GM12878 (cell line): ENCODE measurements around the gene OR52N5. TPM values are rescaled to one million over a fixed set of nuclear protein-coding genes. Genes with fewer than 3 reads are reported as not detected.

Source experiments
- ATAC-seq: fragments of 200-7000 bp; cut with Tn5 transposase; 3 replicates; pipeline ENCODE4 v1.9.1; 2020; ENCODE audit warnings: mild to moderate bottlenecking, moderate library complexity
- BruUV-seq: library from RNA; stranded (reverse); fragments of 400-500 nt; replicated peaks from 2 replicates; lab custom pipeline; 2021; lab: Mats Ljungman, UMichigan
- CTCF ChIA-PET: fragments of 300-600 bp; sonication (Branson Sonifier 250); formaldehyde crosslinking; extraction: SDS; loops from one replicate; lab custom pipeline; 2021; ENCODE audit warnings: inconsistent platforms; lab: Yijun Ruan, JAX
- POLR2A ChIA-PET: fragments of 350-600 bp; formaldehyde crosslinking; extraction: SDS; loops from one replicate; lab custom pipeline; 2021; ENCODE audit warnings: inconsistent platforms; lab: Charles Lee
- RAD21 ChIA-PET: fragments of 300-600 bp; sonication (Branson Sonifier 250); formaldehyde crosslinking; loops from one replicate; lab custom pipeline; 2023; ENCODE audit warnings: antibody characterized with exemption; ENCODE audit not compliant: unreplicated experiment; lab: Charles Lee
- SMC1A ChIA-PET: fragments of 300-600 bp; sonication (Branson Sonifier 250); formaldehyde crosslinking; loops from one replicate; lab custom pipeline; 2023; ENCODE audit not compliant: unreplicated experiment, uncharacterized antibody; lab: Charles Lee
- DNase-seq: peaks from one replicate; pipeline ENCODE4 v3.0.0-alpha.2; 2011; ENCODE audit warnings: low read depth, low spot score
- FAIRE-seq: peaks from 3 replicates; lab custom pipeline; 2011; peaks lifted over from hg19 to GRCh38; lab: Jason Lieb, UNC
- H2AFZ ChIP-seq: 2 replicates; pipeline ENCODE4 v1.6.0; 2011; ENCODE audit warnings: low read depth, low read length, control low read depth; ENCODE audit not compliant: control insufficient read depth
- H3K27ac ChIP-seq: 2 replicates; pipeline ENCODE4 v1.5.1; 2011; ENCODE audit warnings: control low read depth; ENCODE audit not compliant: control insufficient read depth, insufficient read depth
- H3K27me3 ChIP-seq, 2 experiments: replicated peaks in 1 of 2; 2 replicates each; pipeline versions ENCODE4 v1.6.0 to v1.6.1; 2011; ENCODE audit warnings: low read length in 1 of 2; ENCODE audit not compliant: control insufficient read depth in 2 of 2, insufficient read depth in 2 of 2
- H3K36me3 ChIP-seq, 2 experiments: 2 replicates each; pipeline ENCODE4 v1.5.1; 2011; ENCODE audit warnings: low read length in 1 of 2; ENCODE audit not compliant: control insufficient read depth in 2 of 2, insufficient read depth in 2 of 2
- H3K4me1 ChIP-seq: 2 replicates; pipeline ENCODE4 v1.6.1; 2011; ENCODE audit warnings: mild to moderate bottlenecking, low read length, moderate library complexity, mixed read lengths; ENCODE audit not compliant: control insufficient read depth, insufficient read depth
- H3K4me2 ChIP-seq: 2 replicates; pipeline ENCODE4 v1.6.0; 2011; ENCODE audit warnings: control low read depth; ENCODE audit not compliant: control insufficient read depth, insufficient read depth
- H3K4me3 ChIP-seq: fragments of 200-600 bp; sonication (generic); 2 replicates; pipeline ENCODE4 v1.5.1; 2016
- H3K79me2 ChIP-seq: 2 replicates; pipeline ENCODE4 v1.6.0; 2011; ENCODE audit warnings: low read length; ENCODE audit not compliant: control insufficient read depth, insufficient read depth
- H3K9ac ChIP-seq: 2 replicates; pipeline ENCODE4 v1.8.0; 2011; ENCODE audit warnings: low read length, control low read depth, mixed read lengths; ENCODE audit not compliant: control insufficient read depth, insufficient read depth
- H3K9me3 ChIP-seq: replicated peaks from 3 replicates; pipeline ENCODE4 v1.5.1; 2011; ENCODE audit warnings: mild to moderate bottlenecking, low read length; ENCODE audit not compliant: control insufficient read depth, insufficient read depth
- H4K20me1 ChIP-seq: 2 replicates; pipeline ENCODE4 v1.6.0; 2011; ENCODE audit not compliant: control insufficient read depth, insufficient read depth
- ATF7 ChIP-seq: fragments of 450-650 bp; IDR thresholded peaks from 2 replicates; pipeline ENCODE4 v1.6.1; 2016; ENCODE audit warnings: low read depth, mild to moderate bottlenecking
- CBX5 ChIP-seq: sonication (generic); IDR thresholded peaks from 2 replicates; pipeline ENCODE4 v1.6.1; 2016; ENCODE audit warnings: low read depth, moderate library complexity, mild to moderate bottlenecking, inconsistent platforms
- CUX1 ChIP-seq: IDR thresholded peaks from 2 replicates; pipeline ENCODE4 v1.6.1; 2012; ENCODE audit warnings: improper control_type of control experiment, low read depth, low read length; ENCODE audit not compliant: insufficient replicate concordance
- HDAC6 ChIP-seq: fragments of 200-600 bp; sonication (generic); IDR thresholded peaks from one replicate; pipeline ENCODE4 v1.8.0; 2017; ENCODE audit warnings: antibody characterized with exemption; ENCODE audit not compliant: unreplicated experiment
- JUND ChIP-seq: IDR thresholded peaks from 2 replicates; pipeline ENCODE4 v1.6.1; 2012; ENCODE audit warnings: low read depth, mild to moderate bottlenecking, low read length, improper control_type of control experiment, moderate library complexity
- KAT2A ChIP-seq: conservative IDR thresholded peaks from 2 replicates; pipeline ENCODE4 v1.6.1; 2011; ENCODE audit warnings: low read depth, low read length; ENCODE audit not compliant: control insufficient read depth
- MEF2A ChIP-seq: IDR thresholded peaks from 2 replicates; pipeline ENCODE4 v1.6.1; 2011; ENCODE audit warnings: low read depth, mild to moderate bottlenecking, low read length, moderate library complexity; ENCODE audit not compliant: insufficient read depth
- NBN ChIP-seq: fragments of 450-650 bp; IDR thresholded peaks from 2 replicates; pipeline ENCODE4 v1.6.1; 2016
- SMC3 ChIP-seq: IDR thresholded peaks from 2 replicates; pipeline ENCODE4 v1.6.1; 2011; ENCODE audit warnings: low read length, improper control_type of control experiment, borderline replicate concordance
- SPI1 ChIP-seq: IDR thresholded peaks from 2 replicates; pipeline ENCODE4 v1.6.1; 2011; ENCODE audit warnings: low read depth, mild to moderate bottlenecking, low read length, moderate library complexity, borderline replicate concordance; ENCODE audit not compliant: insufficient read depth
- ZNF384 ChIP-seq: IDR thresholded peaks from 2 replicates; pipeline ENCODE4 v1.6.1; 2012; ENCODE audit warnings: low read depth, mild to moderate bottlenecking, low read length, improper control_type of control experiment, borderline replicate concordance
- ZNF622 ChIP-seq: fragments of 450-650 bp; IDR thresholded peaks from 2 replicates; pipeline ENCODE4 v1.6.1; 2017; ENCODE audit warnings: mild to moderate bottlenecking, inconsistent platforms
- WGBS: methylation state at CpG from one replicate; pipeline ENCODE4 v1.1.6; 2016; ENCODE audit warnings: low lambda C conversion rate; ENCODE audit not compliant: insufficient replicate concordance, insufficient coverage; ENCODE audit errors: missing lambda C conversion rate; 5-methylcytosine and 5-hydroxymethylcytosine counted together
- in situ Hi-C: fragments of 300-500 bp; cut with MboI; formaldehyde crosslinking; loops from 9 replicates; pipeline ENCODE4 v1.14.3; 2018; ENCODE audit warnings: mixed read lengths
- intact Hi-C: fragments of 100-400 bp; cut with micrococcal nuclease; formaldehyde crosslinking; loops from one replicate; pipeline ENCODE4 v1.14.2; 2022; ENCODE audit not compliant: unreplicated experiment
- polyA plus RNA-seq, 11 experiments: library from polyadenylated mRNA; depleted of rRNA in 4 of 11; unstranded in 6 of 11; stranded (reverse) in 5 of 11; fragments of >200 nt; fragmentation: Nextera tagmentation in 4 of 11; fragmentation: Illumina TruSeq in 1 of 11; extraction: Ambion mirVana in 4 of 11; extraction: Trizol in 1 of 11; gene quantifications; 1 replicate in 1 of 11; 2 replicates in 10 of 11; pipeline versions ENCODE4 v1.2.1 to v1.2.3, GENCODE V29; 2011 to 2016; ENCODE audit warnings: inconsistent platforms in 2 of 11, missing spikeins in 2 of 11, low read depth in 1 of 11
- total RNA-seq, 4 experiments: library from RNA; depleted of rRNA in 3 of 4; stranded (reverse); fragments of >200 nt in 3 of 4; fragmentation: Illumina TruSeq in 1 of 4; extraction: Trizol in 1 of 4; gene quantifications; 2 replicates each; pipeline versions ENCODE4 v1.2.1 to v1.2.3, GENCODE V29; 2013 to 2021
- TF ChIP-seq, protein P1 (sequence below): fragments of 450-650 bp; IDR thresholded peaks from 2 replicates; pipeline ENCODE4 v1.6.1; 2016; ENCODE audit warnings: mild to moderate bottlenecking

OR52N5 gene
- total and polyA plus RNA-seq, 10 of the 15 experiments (the other 5 are each of a cell fraction or from before 2014, with no cell fraction given): not detected

GRCh38 chr11:5749836-5750235 lies 33.3 kb downstream of the OR52N5 start (continued):
- TF ChIP-seq CUX1: no peak
- TF ChIP-seq SPI1: no peak

GRCh38 chr11:5746614-5747013 lies 36.5 kb downstream of the OR52N5 start:
- 84% methylated on average over 2 of the region's 3 CpGs for WGBS
- ATAC-seq (no peak), FAIRE-seq (no peak), DNase-seq (no peak)
- CTCF ChIA-PET: no interaction called here
- H3K27me3 ChIP-seq: no peaks in the 10 kb centered on the region
- no peak overlapping the region for H3K4me2 ChIP-seq
- H2AFZ ChIP-seq: no peak overlapping the region
- intact Hi-C loops: no loop called here
- no peaks in the 10 kb centered on the region for H3K4me1 ChIP-seq
- no peak overlapping the region for H3K4me3 ChIP-seq
- BruUV-seq: no TSS peak
- no peaks in the 10 kb centered on the region for H3K79me2 ChIP-seq
- POLR2A ChIA-PET: no interaction called here
- RAD21 ChIA-PET: no interaction called here
- in situ Hi-C loops: no loop called here
- no peaks in the 10 kb centered on the region for H3K36me3 ChIP-seq
- SMC1A ChIA-PET: no interaction called here
- no peak overlapping the region for H3K9ac ChIP-seq
- no peak overlapping the region for H3K27ac ChIP-seq
- TF ChIP-seq NBN (no peak), ZNF384 (no peak), ZNF622 (no peak), MEF2A (no peak), ATF7 (no peak), JUND (no peak), SMC3 (no peak), KAT2A (no peak), CBX5 (no peak), HDAC6 (no peak)
- TF ChIP-seq, protein P1, sequence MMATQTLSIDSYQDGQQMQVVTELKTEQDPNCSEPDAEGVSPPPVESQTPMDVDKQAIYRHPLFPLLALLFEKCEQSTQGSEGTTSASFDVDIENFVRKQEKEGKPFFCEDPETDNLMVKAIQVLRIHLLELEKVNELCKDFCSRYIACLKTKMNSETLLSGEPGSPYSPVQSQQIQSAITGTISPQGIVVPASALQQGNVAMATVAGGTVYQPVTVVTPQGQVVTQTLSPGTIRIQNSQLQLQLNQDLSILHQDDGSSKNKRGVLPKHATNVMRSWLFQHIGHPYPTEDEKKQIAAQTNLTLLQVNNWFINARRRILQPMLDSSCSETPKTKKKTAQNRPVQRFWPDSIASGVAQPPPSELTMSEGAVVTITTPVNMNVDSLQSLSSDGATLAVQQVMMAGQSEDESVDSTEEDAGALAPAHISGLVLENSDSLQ: no peak
- no peaks in the 10 kb centered on the region for H4K20me1 ChIP-seq
- H3K9me3 ChIP-seq: no peaks in the 10 kb centered on the region; the same call in 2 of the 3 replicates
